Sigmoid colon (tissue), 7 donors: ENCODE measurements around the gene SYCP3. TPM values are rescaled to one million over a fixed set of nuclear protein-coding genes. Genes with fewer than 3 reads are reported as not detected.
A peak's percentile ranks its signal among the peaks of the same experiment; 100 is the strongest.

Experiments used
- DNase-seq: peaks from one replicate; pipeline ENCODE4 v3.0.0-alpha.2; 2019
- H3K27ac ChIP-seq, 4 donors: fragments of 200-600 bp; sonication (generic); one replicate each; pipeline ENCODE4 v1.5.1; 2016 to 2019; ENCODE audit warnings: mild to moderate bottlenecking in 1 of 4
- H3K27me3 ChIP-seq, 3 donors: fragments of 200-600 bp; sonication (generic); one replicate each; pipeline ENCODE4 v1.5.1; 2019; ENCODE audit warnings: mild to moderate bottlenecking in 1 of 3
- H3K36me3 ChIP-seq, 4 donors: fragments of 200-600 bp; sonication (generic); one replicate each; pipeline ENCODE4 v1.5.1; 2016 to 2019
- H3K4me1 ChIP-seq, 4 donors: fragments of 200-600 bp; sonication (generic); one replicate each; pipeline ENCODE4 v1.5.1; 2017 to 2019
- H3K4me3 ChIP-seq, 4 donors: fragments of 200-600 bp; sonication (generic); one replicate each; pipeline ENCODE4 v1.5.1; 2017 to 2019; ENCODE audit warnings: mild to moderate bottlenecking in 2 of 4, moderate library complexity in 1 of 4
- H3K9me3 ChIP-seq, 4 donors: fragments of 200-600 bp in 3 of 4; sonication (generic) in 3 of 4; one replicate each; pipeline versions ENCODE4 v1.5.1 to v1.6.1; 2013 to 2019
- EP300 ChIP-seq, 4 donors: sonication (generic); formaldehyde crosslinking; IDR thresholded peaks; one replicate each; pipeline ENCODE4 v1.6.1; 2017; ENCODE audit warnings: antibody characterized with exemption in 4 of 4
- POLR2A ChIP-seq, 2 donors: fragments of 450-650 bp; IDR thresholded peaks; one replicate each; pipeline ENCODE4 v1.6.1; 2016; ENCODE audit warnings: antibody characterized with exemption in 2 of 2, mild to moderate bottlenecking in 2 of 2, moderate library complexity in 2 of 2
- POLR2AphosphoS5 ChIP-seq, 4 donors: sonication (generic); formaldehyde crosslinking; IDR thresholded peaks; one replicate each; pipeline ENCODE4 v1.6.1; 2017; ENCODE audit warnings: antibody characterized with exemption in 4 of 4
- WGBS, 2 donors: extraction: QIAGEN DNeasy Blood & Tissue Kit; methylation state at CpG; one replicate each; pipeline ENCODE4 v1.1.7; 2013; 5-methylcytosine and 5-hydroxymethylcytosine counted together
- intact Hi-C: fragments of 100-400 bp; cut with DNase I; formaldehyde crosslinking; loops from one replicate; pipeline ENCODE4 v1.15.1; 2023
- polyA plus RNA-seq, 3 donors: library from polyadenylated mRNA; stranded (reverse); fragments of 200-250 nt; gene quantifications; one replicate each; pipeline ENCODE4 v1.2.3, GENCODE V29; 2013
- total RNA-seq, 4 donors: library from RNA; depleted of rRNA; stranded (reverse); fragments of >200 nt; gene quantifications; one replicate each; pipeline ENCODE4 v1.1.0, GENCODE V29; 2016
- TF ChIP-seq, protein P1 (sequence below), 4 experiments: fragments of 450-650 bp in 3 of 4; fragments of 200-600 bp in 1 of 4; IDR thresholded peaks; one replicate each; pipeline ENCODE4 v1.5.1; 2016 to 2019; ENCODE audit warnings: antibody characterized with exemption in 4 of 4, mild to moderate bottlenecking in 3 of 4, moderate library complexity in 2 of 4
- donor health status: healthy with polysubstance abuse.
- donor health status: Bipolar disorder and iron deficiency.
- donor health status: healthy.

SYCP3 gene
- total and polyA plus RNA-seq, 7 donors = 0.14 to 0.36 (median 0.19) TPM; not detected in 4

GRCh38 chr12:101698800-101699347 lies 40.4 kb downstream of the SYCP3 start:
- Histone ChIP-seq H3K27me3 (no peaks in the 10 kb centered on the region), H3K4me1 (peaks cover 0 to 70% (median 46%) of the 10 kb centered on the region in 4 donors), H3K4me3 (peak overlapping the region; percentile 58 to 94 (median 94)), H3K36me3 (no peaks in the 10 kb centered on the region), H3K9me3 (no peaks in the 10 kb centered on the region), H3K27ac (peak overlapping the region; percentile 89 to 96 (median 95))
- DNase-seq = no peak
- intact Hi-C loops = loop anchor here (5.0 kb wide), 2 partner anchors 133 to 292 kb away; partner anchors contain the start of genes ARL1 and GNPTAB
- 17 to 68% methylated on average over 12 of the region's 12 CpGs for WGBS, 2 donors
- TF ChIP-seq, protein P1, sequence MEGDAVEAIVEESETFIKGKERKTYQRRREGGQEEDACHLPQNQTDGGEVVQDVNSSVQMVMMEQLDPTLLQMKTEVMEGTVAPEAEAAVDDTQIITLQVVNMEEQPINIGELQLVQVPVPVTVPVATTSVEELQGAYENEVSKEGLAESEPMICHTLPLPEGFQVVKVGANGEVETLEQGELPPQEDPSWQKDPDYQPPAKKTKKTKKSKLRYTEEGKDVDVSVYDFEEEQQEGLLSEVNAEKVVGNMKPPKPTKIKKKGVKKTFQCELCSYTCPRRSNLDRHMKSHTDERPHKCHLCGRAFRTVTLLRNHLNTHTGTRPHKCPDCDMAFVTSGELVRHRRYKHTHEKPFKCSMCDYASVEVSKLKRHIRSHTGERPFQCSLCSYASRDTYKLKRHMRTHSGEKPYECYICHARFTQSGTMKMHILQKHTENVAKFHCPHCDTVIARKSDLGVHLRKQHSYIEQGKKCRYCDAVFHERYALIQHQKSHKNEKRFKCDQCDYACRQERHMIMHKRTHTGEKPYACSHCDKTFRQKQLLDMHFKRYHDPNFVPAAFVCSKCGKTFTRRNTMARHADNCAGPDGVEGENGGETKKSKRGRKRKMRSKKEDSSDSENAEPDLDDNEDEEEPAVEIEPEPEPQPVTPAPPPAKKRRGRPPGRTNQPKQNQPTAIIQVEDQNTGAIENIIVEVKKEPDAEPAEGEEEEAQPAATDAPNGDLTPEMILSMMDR (IDR thresholded peaks at IDR 0.05) = no peak
- no peak for TF ChIP-seq POLR2A (IDR thresholded peaks at IDR 0.05)
- TF ChIP-seq EP300 (IDR thresholded peaks at IDR 0.05) = no peak
- TF ChIP-seq POLR2AphosphoS5 (IDR thresholded peaks at IDR 0.05) = no peak

DNA sequence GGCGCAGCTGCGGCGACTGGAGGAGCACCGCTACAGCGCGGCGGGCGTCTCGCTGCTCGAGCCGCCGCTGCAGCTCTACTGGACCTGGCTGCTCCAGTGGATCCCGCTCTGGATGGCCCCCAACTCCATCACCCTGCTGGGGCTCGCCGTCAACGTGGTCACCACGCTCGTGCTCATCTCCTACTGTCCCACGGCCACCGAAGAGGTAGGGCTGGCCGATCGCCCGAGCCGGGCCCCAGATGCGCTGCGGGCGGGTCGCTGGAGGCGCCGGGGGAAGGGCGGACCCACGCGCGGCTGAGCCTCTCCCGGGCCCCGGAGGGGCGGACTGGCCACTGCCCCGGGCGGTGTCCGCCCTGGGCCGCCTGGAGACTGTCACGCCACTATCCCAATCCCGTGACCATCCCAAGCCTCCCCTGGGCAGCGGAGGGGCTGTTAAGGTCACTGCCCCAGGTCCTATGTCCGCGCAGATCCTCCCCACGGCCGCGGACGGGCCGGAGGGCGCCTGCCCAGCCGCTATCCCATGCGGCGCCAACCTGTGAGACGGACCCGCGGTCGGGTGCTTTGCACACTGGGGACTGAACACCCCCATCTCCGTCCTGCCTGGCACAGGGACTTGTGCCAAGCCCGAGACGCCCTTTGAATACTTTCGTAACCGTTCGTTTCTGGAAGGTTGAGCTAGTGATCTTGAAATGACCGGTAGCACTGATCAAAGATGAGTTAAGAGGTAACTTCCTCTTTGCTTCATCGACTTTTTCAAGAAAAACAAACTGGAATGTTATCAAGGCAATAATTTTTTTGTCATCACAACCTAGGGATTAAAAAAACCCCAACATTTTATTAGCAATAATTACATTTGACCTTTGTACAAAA lies 41.1 kb downstream of the SYCP3 start:
- Histone ChIP-seq H3K4me1 (peaks cover 0 to 62% (median 46%) of the 10 kb centered on the region in 4 donors), H3K9me3 (no peaks in the 10 kb centered on the region), H3K27me3 (no peaks in the 10 kb centered on the region), H3K4me3 (peak overlapping the region; percentile 58 to 94 (median 94)), H3K27ac (peak overlapping the region; percentile 89 to 96 (median 95)), H3K36me3 (no peaks in the 10 kb centered on the region)
- 1% methylated on average over 67 of the region's 67 CpGs for WGBS, 2 donors
- peak; percentile 82 for DNase-seq
- TF ChIP-seq EP300 (IDR thresholded peaks at IDR 0.05) (no peak), POLR2AphosphoS5 (IDR thresholded peaks at IDR 0.05) (peak in 1 of 4 donors; percentile 52)
- intact Hi-C loops = loop anchor here (5.0 kb wide), 2 partner anchors 134 to 291 kb away; partner anchors contain the start of genes ARL1 and GNPTAB

DNA sequence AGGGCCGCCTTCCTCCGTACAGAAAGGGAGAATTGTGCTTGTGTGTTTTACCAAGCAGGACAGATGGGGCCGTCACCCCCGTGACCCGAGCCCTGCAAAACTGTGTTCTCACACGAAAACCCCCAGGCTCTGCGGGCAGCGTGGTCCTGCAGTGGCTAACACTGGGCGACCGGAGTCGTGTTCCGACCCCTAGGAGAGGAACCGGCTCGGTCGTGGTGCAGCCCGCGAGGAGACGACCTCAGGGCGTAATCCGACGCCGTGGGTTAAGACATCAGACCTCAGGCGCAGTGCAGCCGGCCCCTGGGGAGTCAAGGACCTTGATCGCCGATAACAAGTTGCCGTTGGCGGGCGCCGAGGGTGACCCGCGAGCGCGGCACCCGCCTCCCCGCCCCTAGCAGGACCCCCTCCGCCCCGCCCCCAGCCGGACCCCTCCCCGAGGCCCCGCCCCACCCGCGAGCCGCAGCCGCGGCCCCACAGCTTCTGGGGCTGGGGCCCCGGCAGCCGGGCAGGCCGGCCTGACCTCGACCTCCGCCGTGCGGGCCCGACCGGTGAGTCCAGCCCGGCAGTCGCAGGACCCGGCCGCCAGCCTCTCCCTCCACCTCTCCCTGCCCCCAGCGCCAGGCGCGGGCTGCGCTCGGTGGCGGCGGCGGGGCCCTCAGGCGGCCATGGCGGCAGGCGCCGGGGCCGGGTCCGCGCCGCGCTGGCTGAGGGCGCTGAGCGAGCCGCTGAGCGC lies 41.9 kb downstream of the SYCP3 start, which contains the start of gene CHPT1:
Gene CHPT1 (plus strand): TSS at position 444 of the 733 bp plus-strand sequence. CDS start 222 bp downstream, at position 666.
- Histone ChIP-seq H3K27me3 (no peaks in the 10 kb centered on the region), H3K27ac (peak within 1 kb of the TSS; percentile 89 to 96 (median 95)), H3K4me1 (peaks cover 0 to 54% (median 41%) of the 10 kb centered on the region in 4 donors), H3K9me3 (no peaks in the 10 kb centered on the region), H3K4me3 (peak within 1 kb of the TSS; percentile 58 to 94 (median 94)), H3K36me3 (no peaks in the 10 kb centered on the region)
- peak; percentile 83 for DNase-seq
- TF ChIP-seq POLR2A (IDR thresholded peaks at IDR 0.05) = no peak
- TF ChIP-seq POLR2AphosphoS5 (IDR thresholded peaks at IDR 0.05) = peak; percentile 18 to 67 (median 48)
- 0 to 1% methylated on average over 80 of the region's 80 CpGs for WGBS, 2 donors
- intact Hi-C loops = loop anchor here (5.0 kb wide), 2 partner anchors 135 to 290 kb away; partner anchors contain the start of genes ARL1 and GNPTAB

DNA sequence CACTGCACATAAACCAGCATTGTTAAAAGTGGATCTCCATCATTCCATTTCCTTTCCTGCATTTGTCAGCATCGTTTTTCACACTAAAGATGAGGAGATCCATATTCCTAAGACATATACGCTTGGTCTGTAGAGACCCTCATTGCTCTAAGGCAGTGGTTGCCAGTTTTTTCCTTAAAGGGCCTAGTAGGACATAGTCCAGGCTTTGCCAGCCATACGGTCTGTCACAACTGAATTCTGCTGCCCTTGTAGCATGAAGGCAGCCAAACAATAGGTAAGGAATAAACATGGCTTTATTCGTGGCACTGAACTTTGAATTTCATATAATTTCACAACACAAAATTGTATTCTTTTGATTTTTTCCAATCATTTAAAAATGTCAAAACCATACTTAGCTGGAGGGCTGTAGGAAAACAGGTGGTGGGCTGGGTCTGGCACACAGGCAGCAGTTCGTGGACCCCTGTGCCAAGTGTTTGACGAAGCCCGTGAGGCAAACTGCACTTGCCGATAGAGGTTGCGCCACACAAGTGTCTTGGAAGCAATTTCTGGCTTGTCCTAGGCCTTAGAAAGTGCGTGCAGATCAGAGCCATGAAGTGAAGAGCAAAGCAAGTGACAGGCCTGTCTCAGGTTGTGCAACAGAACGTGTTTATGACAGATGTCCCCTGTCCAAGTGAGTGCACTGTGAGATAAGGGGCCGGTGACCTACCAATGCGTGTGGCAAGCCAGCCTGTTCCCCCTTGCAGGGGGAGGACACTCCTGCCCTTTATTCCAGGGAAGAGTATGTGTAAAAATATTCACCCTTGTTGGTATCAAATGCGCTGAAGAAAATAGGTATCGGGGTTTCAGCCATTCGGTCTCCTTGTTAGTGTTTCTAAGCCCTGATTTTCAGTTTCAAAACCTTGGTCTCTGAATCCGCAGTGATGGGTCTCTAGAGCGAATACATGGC lies 42.7 kb downstream of the SYCP3 start:
- DNase-seq = peak; percentile 81
- WGBS, 2 donors = 12 to 35% methylated on average over 18 of the region's 18 CpGs
- peak overlapping the region; percentile 58 to 94 (median 94) for H3K4me3 ChIP-seq
- TF ChIP-seq, protein P1 (IDR thresholded peaks at IDR 0.05) = no peak
- peak in 2 of 4 donors; percentile 30 to 36 for TF ChIP-seq POLR2AphosphoS5 (IDR thresholded peaks at IDR 0.05)
- no peaks in the 10 kb centered on the region for H3K9me3 ChIP-seq
- no peaks in the 10 kb centered on the region for H3K27me3 ChIP-seq
- H3K36me3 ChIP-seq = no peaks in the 10 kb centered on the region
- intact Hi-C loops = loop anchor here (5.0 kb wide), 2 partner anchors 136 to 289 kb away; partner anchors contain the start of genes ARL1 and GNPTAB
- peak overlapping the region; percentile 89 to 96 (median 95) for H3K27ac ChIP-seq
- H3K4me1 ChIP-seq = peaks cover 0 to 46% (median 37%) of the 10 kb centered on the region in 4 donors
